Astrocyte (in vitro differentiated cells and primary cell): ENCODE data around the gene CAMKK2.
"Not testable (repeated sequence)": the region's sequence is repeated elsewhere in the genome, so short reads cannot be mapped to it uniquely, and the experiment has no call there.

ENCODE experiments used
- CTCF ChIP-seq: IDR thresholded peaks from 2 replicates; pipeline ENCODE4 v1.5.1; 2011; ENCODE audit warnings: low read depth, mild to moderate bottlenecking, inconsistent platforms, low read length, moderate library complexity; ENCODE audit not compliant: insufficient read depth
- EZH2 ChIP-seq: IDR thresholded peaks from 2 replicates; pipeline ENCODE4 v1.6.1; 2012; ENCODE audit warnings: mild to moderate bottlenecking, low read length, inconsistent platforms; ENCODE audit not compliant: insufficient read depth

GRCh38 chr12:121282910-121283309 is 13.6 kb downstream of the CAMKK2 start:
- TF ChIP-seq EZH2, CTCF: not testable (repeated sequence)
